Spleen (tissue), 7 donors: Measurements from ENCODE around the gene PRKAR2A.
"Not testable (repeated sequence)": the region's sequence is repeated elsewhere in the genome, so short reads cannot be mapped to it uniquely, and the experiment has no call there.

Source experiments
- POLR2AphosphoS5 ChIP-seq, 3 donors: sonication (generic); formaldehyde crosslinking; IDR thresholded peaks; one replicate each; pipeline ENCODE4 v1.5.1; 2017; ENCODE audit warnings: antibody characterized with exemption in 3 of 3
- TF ChIP-seq, protein P1 (sequence below), 11 experiments: fragments of 200-600 bp in 7 of 11; fragments of 450-650 bp in 4 of 11; sonication (generic) in 4 of 11; IDR thresholded peaks in 8 of 11; conservative IDR thresholded peaks in 3 of 11; 1 replicate in 7 of 11; 2 replicates in 4 of 11; pipeline versions ENCODE4 v1.4.0 to v1.8.0; 2016 to 2021; ENCODE audit warnings: antibody characterized with exemption in 11 of 11, inconsistent platforms in 4 of 11, mild to moderate bottlenecking in 1 of 11
- donor health status: DM: no; HTN: no; CAD: no; lungs with moderate emphysema.
- donor health status: DM: no; HTN: no; CAD: no.
- donor health status: DM: no; HTN: no; CAD: no.

DNA sequence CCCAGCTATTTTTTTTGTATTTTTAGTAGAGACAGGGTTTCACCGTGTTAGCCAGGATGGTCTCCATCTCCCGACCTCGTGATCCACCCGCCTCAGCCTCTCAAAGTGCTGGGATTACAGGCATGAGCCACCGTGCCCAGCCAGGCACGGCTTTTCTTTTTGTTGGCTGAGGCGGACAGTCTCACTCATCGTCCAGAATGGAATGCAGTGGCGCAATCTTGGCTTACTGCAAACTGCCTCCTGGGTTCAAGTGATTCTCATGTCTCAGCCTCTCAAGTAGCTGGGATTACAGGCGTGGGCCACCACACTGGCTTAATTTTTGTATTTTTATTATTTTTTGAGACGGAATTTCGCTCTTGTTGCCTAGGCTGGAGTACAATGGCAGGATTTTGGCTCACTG, 46.8 kb downstream of the PRKAR2A start:
- TF ChIP-seq, protein P1, sequence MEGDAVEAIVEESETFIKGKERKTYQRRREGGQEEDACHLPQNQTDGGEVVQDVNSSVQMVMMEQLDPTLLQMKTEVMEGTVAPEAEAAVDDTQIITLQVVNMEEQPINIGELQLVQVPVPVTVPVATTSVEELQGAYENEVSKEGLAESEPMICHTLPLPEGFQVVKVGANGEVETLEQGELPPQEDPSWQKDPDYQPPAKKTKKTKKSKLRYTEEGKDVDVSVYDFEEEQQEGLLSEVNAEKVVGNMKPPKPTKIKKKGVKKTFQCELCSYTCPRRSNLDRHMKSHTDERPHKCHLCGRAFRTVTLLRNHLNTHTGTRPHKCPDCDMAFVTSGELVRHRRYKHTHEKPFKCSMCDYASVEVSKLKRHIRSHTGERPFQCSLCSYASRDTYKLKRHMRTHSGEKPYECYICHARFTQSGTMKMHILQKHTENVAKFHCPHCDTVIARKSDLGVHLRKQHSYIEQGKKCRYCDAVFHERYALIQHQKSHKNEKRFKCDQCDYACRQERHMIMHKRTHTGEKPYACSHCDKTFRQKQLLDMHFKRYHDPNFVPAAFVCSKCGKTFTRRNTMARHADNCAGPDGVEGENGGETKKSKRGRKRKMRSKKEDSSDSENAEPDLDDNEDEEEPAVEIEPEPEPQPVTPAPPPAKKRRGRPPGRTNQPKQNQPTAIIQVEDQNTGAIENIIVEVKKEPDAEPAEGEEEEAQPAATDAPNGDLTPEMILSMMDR (IDR thresholded peaks at IDR 0.05 in 8 of 11, conservative IDR thresholded peaks at IDR 0.05 in 3 of 11): not testable (repeated sequence)
- TF ChIP-seq POLR2AphosphoS5 (IDR thresholded peaks at IDR 0.05): not testable (repeated sequence)
